GM12878 (cell line): Measurements from ENCODE around the gene C5. TPM values are rescaled to one million over a fixed set of nuclear protein-coding genes. Genes with fewer than 3 reads are reported as not detected.

Experiments
- BMI1 ChIP-seq: fragments of 450-650 bp; IDR thresholded peaks from 2 replicates; pipeline ENCODE4 v1.6.1; 2016; ENCODE audit warnings: mild to moderate bottlenecking, moderate library complexity, borderline replicate concordance
- E2F8 ChIP-seq: fragments of 450-650 bp; IDR thresholded peaks from 2 replicates; pipeline ENCODE4 v1.6.1; 2018; ENCODE audit warnings: mild to moderate bottlenecking, low read depth, moderate library complexity; ENCODE audit not compliant: partially characterized antibody
- EED ChIP-seq: sonication (generic); IDR thresholded peaks from 2 replicates; pipeline ENCODE4 v1.6.1; 2016; ENCODE audit warnings: antibody characterized with exemption, low read depth
- ELK1 ChIP-seq: IDR thresholded peaks from 2 replicates; pipeline ENCODE4 v1.6.1; 2012; ENCODE audit warnings: low read depth, low read length, improper control_type of control experiment
- EZH2 ChIP-seq: IDR thresholded peaks from 2 replicates; pipeline ENCODE4 v1.6.1; 2012; ENCODE audit warnings: low read depth, mild to moderate bottlenecking, control low read depth, inconsistent platforms, low read length, borderline replicate concordance; ENCODE audit not compliant: control insufficient read depth
- GABPA ChIP-seq: IDR thresholded peaks from 2 replicates; pipeline ENCODE4 v1.6.1; 2014; ENCODE audit warnings: antibody characterized with exemption, low read depth, mild to moderate bottlenecking, inconsistent platforms
- HSF1 ChIP-seq: fragments of 150-350 bp; IDR thresholded peaks from 2 replicates; pipeline ENCODE4 v1.6.1; 2014; ENCODE audit warnings: mild to moderate bottlenecking, low read depth, low read length
- MEF2B ChIP-seq: fragments of 450-650 bp; IDR thresholded peaks from 2 replicates; pipeline ENCODE4 v1.6.1; 2018; ENCODE audit warnings: mild to moderate bottlenecking, moderate library complexity; ENCODE audit not compliant: partially characterized antibody, poor library complexity, severe bottlenecking
- MTA3 ChIP-seq: IDR thresholded peaks from 2 replicates; pipeline ENCODE4 v1.6.1; 2012; ENCODE audit warnings: low read length, inconsistent platforms, borderline replicate concordance
- MXI1 ChIP-seq: fragments of 150-350 bp; IDR thresholded peaks from 2 replicates; pipeline ENCODE4 v1.6.1; 2011; ENCODE audit warnings: low read depth, mild to moderate bottlenecking, inconsistent platforms, low read length, improper control_type of control experiment
- NFIC ChIP-seq: IDR thresholded peaks from 2 replicates; pipeline ENCODE4 v1.6.1; 2012; ENCODE audit warnings: low read depth, mild to moderate bottlenecking, inconsistent platforms, low read length, moderate library complexity
- NFXL1 ChIP-seq: fragments of 450-650 bp; IDR thresholded peaks from 2 replicates; pipeline ENCODE4 v1.6.1; 2017; ENCODE audit warnings: antibody characterized with exemption, mild to moderate bottlenecking, borderline replicate concordance
- PAX8 ChIP-seq: fragments of 450-650 bp; IDR thresholded peaks from 2 replicates; pipeline ENCODE4 v1.6.1; 2017; ENCODE audit warnings: mild to moderate bottlenecking, moderate library complexity
- PBX3 ChIP-seq: IDR thresholded peaks from 2 replicates; pipeline ENCODE4 v1.6.1; 2011; ENCODE audit warnings: mild to moderate bottlenecking, low read depth, low read length, moderate library complexity; ENCODE audit not compliant: insufficient replicate concordance
- SP1 ChIP-seq: IDR thresholded peaks from one replicate; pipeline ENCODE4 v1.6.1; 2011; ENCODE audit warnings: low read depth, low read length
- TBL1XR1 ChIP-seq: IDR thresholded peaks from 2 replicates; pipeline ENCODE4 v1.6.1; 2012; ENCODE audit warnings: low read depth, low read length, improper control_type of control experiment
- YY1 ChIP-seq: IDR thresholded peaks from 2 replicates; pipeline ENCODE4 v1.6.1; 2011; ENCODE audit warnings: low read depth, mild to moderate bottlenecking, low read length
- ZBTB4 ChIP-seq: fragments of 450-650 bp; formaldehyde crosslinking; IDR thresholded peaks from 2 replicates; pipeline ENCODE4 v1.4.0; 2022; ENCODE audit warnings: mild to moderate bottlenecking, moderate library complexity
- ZNF24 ChIP-seq: fragments of 450-650 bp; IDR thresholded peaks from 2 replicates; pipeline ENCODE4 v1.6.1; 2017; ENCODE audit warnings: antibody characterized with exemption, mild to moderate bottlenecking
- ZNF622 ChIP-seq: fragments of 450-650 bp; IDR thresholded peaks from 2 replicates; pipeline ENCODE4 v1.6.1; 2017; ENCODE audit warnings: mild to moderate bottlenecking, inconsistent platforms
- ZSCAN29 ChIP-seq: fragments of 450-650 bp; IDR thresholded peaks from 2 replicates; pipeline ENCODE4 v1.6.1; 2017; ENCODE audit warnings: mild to moderate bottlenecking, moderate library complexity
- polyA plus RNA-seq, 11 experiments: library from polyadenylated mRNA; depleted of rRNA in 4 of 11; unstranded in 6 of 11; stranded (reverse) in 5 of 11; fragments of >200 nt; fragmentation: Nextera tagmentation in 4 of 11; fragmentation: Illumina TruSeq in 1 of 11; extraction: Ambion mirVana in 4 of 11; extraction: Trizol in 1 of 11; gene quantifications; 1 replicate in 1 of 11; 2 replicates in 10 of 11; pipeline versions ENCODE4 v1.2.1 to v1.2.3, GENCODE V29; 2011 to 2016; ENCODE audit warnings: inconsistent platforms in 2 of 11, missing spikeins in 2 of 11, low read depth in 1 of 11
- total RNA-seq, 4 experiments: library from RNA; depleted of rRNA in 3 of 4; stranded (reverse); fragments of >200 nt in 3 of 4; fragmentation: Illumina TruSeq in 1 of 4; extraction: Trizol in 1 of 4; gene quantifications; 2 replicates each; pipeline versions ENCODE4 v1.2.1 to v1.2.3, GENCODE V29; 2013 to 2021

Gene C5
- total and polyA plus RNA-seq, 10 of the 15 experiments (the other 5 are each of a cell fraction or from before 2014, with no cell fraction given), result 0.39 to 2.2 (median 1.2) TPM

- TF ChIP-seq NFXL1, result no peak
- peak; percentile 41; the same call in 1 of the 2 replicates for TF ChIP-seq NFIC
- TF ChIP-seq EED, result no peak
- TF ChIP-seq TBL1XR1, result no peak
- no peak; the same call in 1 of the 2 replicates for TF ChIP-seq ZNF24
- no peak for TF ChIP-seq PBX3
- TF ChIP-seq ZNF622, result no peak
- TF ChIP-seq YY1, result no peak
- no peak for TF ChIP-seq E2F8
- TF ChIP-seq ZSCAN29, result no peak
- TF ChIP-seq ELK1, result no peak
- no peak for TF ChIP-seq BMI1
- no peak for TF ChIP-seq EZH2
- TF ChIP-seq ZBTB4 (CRISPR knock-in tag), result no peak
- TF ChIP-seq MXI1, result 0 out of 2 replicates have a peak, but pooled peaks have one; percentile 14
- TF ChIP-seq SP1, result no peak
- TF ChIP-seq HSF1, result no peak
- 0 out of 2 replicates have a peak, but pooled peaks have one; percentile 66 for TF ChIP-seq PAX8
- peak; percentile 21 for TF ChIP-seq MEF2B
- 0 out of 2 replicates have a peak, but pooled peaks have one; percentile 12 for TF ChIP-seq GABPA
- TF ChIP-seq MTA3, result no peak
Measured at GRCh38 chr9:121071756-121072421, 21.8 kb upstream of the C5 start (continued).
